ENCODE results near the gene IGSF9.

DNA sequence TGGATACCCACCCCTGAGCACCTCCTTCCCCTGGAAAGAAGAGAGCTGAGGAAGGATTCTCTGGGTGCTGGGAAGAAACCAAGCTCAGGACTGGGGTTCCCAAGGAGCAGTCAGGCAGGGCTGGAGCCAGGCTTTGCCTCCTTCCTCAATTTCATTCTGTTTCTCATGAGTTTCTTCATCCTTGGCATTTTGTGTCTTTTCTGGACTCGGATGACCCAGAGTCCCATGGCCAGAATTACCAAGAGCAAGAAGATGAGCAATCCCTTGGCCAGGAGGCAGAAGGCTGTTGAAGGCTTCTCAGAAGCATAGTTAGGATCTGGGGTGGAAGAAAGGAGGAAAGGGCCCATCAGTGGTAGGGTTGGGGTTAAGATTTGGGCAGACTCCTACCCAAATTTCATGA, 6.1 kb upstream of the IGSF9 start:
- TF ChIP-seq, protein P1, sequence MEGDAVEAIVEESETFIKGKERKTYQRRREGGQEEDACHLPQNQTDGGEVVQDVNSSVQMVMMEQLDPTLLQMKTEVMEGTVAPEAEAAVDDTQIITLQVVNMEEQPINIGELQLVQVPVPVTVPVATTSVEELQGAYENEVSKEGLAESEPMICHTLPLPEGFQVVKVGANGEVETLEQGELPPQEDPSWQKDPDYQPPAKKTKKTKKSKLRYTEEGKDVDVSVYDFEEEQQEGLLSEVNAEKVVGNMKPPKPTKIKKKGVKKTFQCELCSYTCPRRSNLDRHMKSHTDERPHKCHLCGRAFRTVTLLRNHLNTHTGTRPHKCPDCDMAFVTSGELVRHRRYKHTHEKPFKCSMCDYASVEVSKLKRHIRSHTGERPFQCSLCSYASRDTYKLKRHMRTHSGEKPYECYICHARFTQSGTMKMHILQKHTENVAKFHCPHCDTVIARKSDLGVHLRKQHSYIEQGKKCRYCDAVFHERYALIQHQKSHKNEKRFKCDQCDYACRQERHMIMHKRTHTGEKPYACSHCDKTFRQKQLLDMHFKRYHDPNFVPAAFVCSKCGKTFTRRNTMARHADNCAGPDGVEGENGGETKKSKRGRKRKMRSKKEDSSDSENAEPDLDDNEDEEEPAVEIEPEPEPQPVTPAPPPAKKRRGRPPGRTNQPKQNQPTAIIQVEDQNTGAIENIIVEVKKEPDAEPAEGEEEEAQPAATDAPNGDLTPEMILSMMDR (conservative IDR thresholded peaks at IDR 0.05 in 1 of 2, IDR thresholded peaks at IDR 0.05 in 1 of 2; ENCODE audit: extremely low read depth in 1 of 2, insufficient read depth in 1 of 2, low read depth in 1 of 2, low read length in 2 of 2), result no peak
- TF ChIP-seq EZH2 (IDR thresholded peaks at IDR 0.05; ENCODE audit: borderline replicate concordance, low read length), result no peak

Measured in mammary epithelial cell (primary cell).